Measurements from ENCODE around the gene SPEF1. TPM values are rescaled to one million over a fixed set of nuclear protein-coding genes. Genes with fewer than 3 reads are reported as not detected.

Gene SPEF1
- total and polyA plus RNA-seq, 2 of the 13 experiments (the other 11 are each of a cell fraction or from before 2014, with no cell fraction given): 0.11 to 0.27 TPM

DNA sequence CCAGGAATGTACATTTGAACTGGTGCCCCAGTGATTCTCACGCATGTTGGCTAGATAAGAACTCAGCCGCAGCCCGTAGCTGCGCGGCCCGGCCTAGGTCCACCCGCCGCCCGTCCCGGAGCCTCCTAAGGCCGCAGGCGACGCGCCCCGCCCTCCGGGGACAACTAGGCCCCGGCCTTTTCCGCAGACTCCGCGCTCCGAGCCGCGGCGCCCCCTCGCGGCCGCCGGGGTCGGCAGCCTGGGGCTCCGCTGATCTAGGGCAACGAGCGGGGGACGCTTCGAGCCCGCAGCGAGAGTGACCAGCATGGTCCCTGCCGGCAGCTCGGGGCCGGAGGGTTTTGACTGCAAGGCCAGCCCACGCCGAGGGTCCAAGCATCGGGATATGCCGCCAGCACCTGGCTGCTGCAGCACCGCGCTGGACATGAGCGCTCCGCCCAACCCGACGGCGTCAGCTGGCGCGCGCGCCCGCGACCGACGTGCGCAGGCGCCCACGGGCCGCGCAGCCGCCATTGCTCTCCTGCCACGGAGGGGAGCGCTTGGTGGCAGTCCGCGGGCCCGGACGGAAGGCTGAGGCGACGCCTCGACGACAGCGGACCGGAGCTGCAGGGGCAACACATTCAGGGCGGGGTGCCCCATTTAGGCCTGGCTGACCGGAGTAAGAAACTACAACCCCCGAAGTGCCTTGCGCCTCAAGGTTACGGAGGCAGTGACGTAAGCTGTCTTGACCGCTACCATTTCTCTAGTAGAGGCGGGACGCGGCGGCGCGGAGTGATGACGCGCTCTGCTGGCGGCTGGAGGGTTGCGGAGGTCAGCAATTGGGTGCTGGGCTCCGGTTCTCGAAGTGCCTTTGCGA, 39.0 kb upstream of the SPEF1 start, which contains the start of gene AP5S1 (continued):
- TF ChIP-seq ZNF431 (CRISPR knock-in tag; IDR thresholded peaks at IDR 0.05; ENCODE audit: borderline replicate concordance, low read depth) (no peak; the same call in 1 of the 2 replicates), CAMTA2 (CRISPR knock-in tag; IDR thresholded peaks at IDR 0.05; ENCODE audit: borderline replicate concordance) (peak; percentile 98), ZFP36 (IDR thresholded peaks at IDR 0.05; ENCODE audit: borderline replicate concordance, low read depth, low read length, partially characterized antibody) (no peak), SMAD1 (CRISPR knock-in tag; IDR thresholded peaks at IDR 0.05; ENCODE audit: borderline replicate concordance, low read depth) (peak; percentile 99; the same call in 1 of the 2 replicates), ZFP82 (CRISPR knock-in tag; IDR thresholded peaks at IDR 0.05; ENCODE audit: borderline replicate concordance) (no peak), ZSCAN31 (CRISPR knock-in tag; IDR thresholded peaks at IDR 0.05; ENCODE audit: low read depth) (peak; percentile 98), TERF1 (CRISPR knock-in tag; IDR thresholded peaks at IDR 0.05) (peak; percentile 70), U2AF2 (IDR thresholded peaks at IDR 0.05; ENCODE audit: low read depth, low read length) (no peak), ARID4A (CRISPR knock-in tag; IDR thresholded peaks at IDR 0.05; ENCODE audit: borderline replicate concordance) (peak; percentile 93), GTF3A (CRISPR knock-in tag; conservative IDR thresholded peaks at IDR 0.05) (peak; percentile 81; the same call in 1 of the 2 replicates), JUNB (CRISPR knock-in tag; IDR thresholded peaks at IDR 0.05; ENCODE audit: borderline replicate concordance) (no peak)
- TF ChIP-seq, protein P1, sequence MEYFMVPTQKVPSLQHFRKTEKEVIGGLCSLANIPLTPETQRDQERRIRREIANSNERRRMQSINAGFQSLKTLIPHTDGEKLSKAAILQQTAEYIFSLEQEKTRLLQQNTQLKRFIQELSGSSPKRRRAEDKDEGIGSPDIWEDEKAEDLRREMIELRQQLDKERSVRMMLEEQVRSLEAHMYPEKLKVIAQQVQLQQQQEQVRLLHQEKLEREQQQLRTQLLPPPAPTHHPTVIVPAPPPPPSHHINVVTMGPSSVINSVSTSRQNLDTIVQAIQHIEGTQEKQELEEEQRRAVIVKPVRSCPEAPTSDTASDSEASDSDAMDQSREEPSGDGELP (IDR thresholded peaks at IDR 0.05; ENCODE audit: borderline replicate concordance, low read depth): peak; percentile 78; the same call in 1 of the 2 replicates
- TF ChIP-seq, protein P2, sequence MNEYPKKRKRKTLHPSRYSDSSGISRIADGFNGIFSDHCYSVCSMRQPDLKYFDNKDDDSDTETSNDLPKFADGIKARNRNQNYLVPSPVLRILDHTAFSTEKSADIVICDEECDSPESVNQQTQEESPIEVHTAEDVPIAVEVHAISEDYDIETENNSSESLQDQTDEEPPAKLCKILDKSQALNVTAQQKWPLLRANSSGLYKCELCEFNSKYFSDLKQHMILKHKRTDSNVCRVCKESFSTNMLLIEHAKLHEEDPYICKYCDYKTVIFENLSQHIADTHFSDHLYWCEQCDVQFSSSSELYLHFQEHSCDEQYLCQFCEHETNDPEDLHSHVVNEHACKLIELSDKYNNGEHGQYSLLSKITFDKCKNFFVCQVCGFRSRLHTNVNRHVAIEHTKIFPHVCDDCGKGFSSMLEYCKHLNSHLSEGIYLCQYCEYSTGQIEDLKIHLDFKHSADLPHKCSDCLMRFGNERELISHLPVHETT (CRISPR knock-in tag; conservative IDR thresholded peaks at IDR 0.05): peak; percentile 95
- TF ChIP-seq, protein P3, sequence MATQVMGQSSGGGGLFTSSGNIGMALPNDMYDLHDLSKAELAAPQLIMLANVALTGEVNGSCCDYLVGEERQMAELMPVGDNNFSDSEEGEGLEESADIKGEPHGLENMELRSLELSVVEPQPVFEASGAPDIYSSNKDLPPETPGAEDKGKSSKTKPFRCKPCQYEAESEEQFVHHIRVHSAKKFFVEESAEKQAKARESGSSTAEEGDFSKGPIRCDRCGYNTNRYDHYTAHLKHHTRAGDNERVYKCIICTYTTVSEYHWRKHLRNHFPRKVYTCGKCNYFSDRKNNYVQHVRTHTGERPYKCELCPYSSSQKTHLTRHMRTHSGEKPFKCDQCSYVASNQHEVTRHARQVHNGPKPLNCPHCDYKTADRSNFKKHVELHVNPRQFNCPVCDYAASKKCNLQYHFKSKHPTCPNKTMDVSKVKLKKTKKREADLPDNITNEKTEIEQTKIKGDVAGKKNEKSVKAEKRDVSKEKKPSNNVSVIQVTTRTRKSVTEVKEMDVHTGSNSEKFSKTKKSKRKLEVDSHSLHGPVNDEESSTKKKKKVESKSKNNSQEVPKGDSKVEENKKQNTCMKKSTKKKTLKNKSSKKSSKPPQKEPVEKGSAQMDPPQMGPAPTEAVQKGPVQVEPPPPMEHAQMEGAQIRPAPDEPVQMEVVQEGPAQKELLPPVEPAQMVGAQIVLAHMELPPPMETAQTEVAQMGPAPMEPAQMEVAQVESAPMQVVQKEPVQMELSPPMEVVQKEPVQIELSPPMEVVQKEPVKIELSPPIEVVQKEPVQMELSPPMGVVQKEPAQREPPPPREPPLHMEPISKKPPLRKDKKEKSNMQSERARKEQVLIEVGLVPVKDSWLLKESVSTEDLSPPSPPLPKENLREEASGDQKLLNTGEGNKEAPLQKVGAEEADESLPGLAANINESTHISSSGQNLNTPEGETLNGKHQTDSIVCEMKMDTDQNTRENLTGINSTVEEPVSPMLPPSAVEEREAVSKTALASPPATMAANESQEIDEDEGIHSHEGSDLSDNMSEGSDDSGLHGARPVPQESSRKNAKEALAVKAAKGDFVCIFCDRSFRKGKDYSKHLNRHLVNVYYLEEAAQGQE (IDR thresholded peaks at IDR 0.05; ENCODE audit: borderline replicate concordance in 1 of 2, low read depth in 1 of 2, low read length in 2 of 2): peak in 1 of 2 experiments; percentile 68; a peak in 1 of 4 replicates
